HG03135 (cell line): Measurements from ENCODE around the gene SH3RF3.

Source experiments
- ATAC-seq: cut with Tn5 transposase; IDR thresholded peaks from one replicate; pipeline ENCODE4 v1.9.1; 2021; ENCODE audit warnings: mild to moderate bottlenecking, moderate library complexity; ENCODE audit not compliant: unreplicated experiment

SH3RF3 gene

DNA sequence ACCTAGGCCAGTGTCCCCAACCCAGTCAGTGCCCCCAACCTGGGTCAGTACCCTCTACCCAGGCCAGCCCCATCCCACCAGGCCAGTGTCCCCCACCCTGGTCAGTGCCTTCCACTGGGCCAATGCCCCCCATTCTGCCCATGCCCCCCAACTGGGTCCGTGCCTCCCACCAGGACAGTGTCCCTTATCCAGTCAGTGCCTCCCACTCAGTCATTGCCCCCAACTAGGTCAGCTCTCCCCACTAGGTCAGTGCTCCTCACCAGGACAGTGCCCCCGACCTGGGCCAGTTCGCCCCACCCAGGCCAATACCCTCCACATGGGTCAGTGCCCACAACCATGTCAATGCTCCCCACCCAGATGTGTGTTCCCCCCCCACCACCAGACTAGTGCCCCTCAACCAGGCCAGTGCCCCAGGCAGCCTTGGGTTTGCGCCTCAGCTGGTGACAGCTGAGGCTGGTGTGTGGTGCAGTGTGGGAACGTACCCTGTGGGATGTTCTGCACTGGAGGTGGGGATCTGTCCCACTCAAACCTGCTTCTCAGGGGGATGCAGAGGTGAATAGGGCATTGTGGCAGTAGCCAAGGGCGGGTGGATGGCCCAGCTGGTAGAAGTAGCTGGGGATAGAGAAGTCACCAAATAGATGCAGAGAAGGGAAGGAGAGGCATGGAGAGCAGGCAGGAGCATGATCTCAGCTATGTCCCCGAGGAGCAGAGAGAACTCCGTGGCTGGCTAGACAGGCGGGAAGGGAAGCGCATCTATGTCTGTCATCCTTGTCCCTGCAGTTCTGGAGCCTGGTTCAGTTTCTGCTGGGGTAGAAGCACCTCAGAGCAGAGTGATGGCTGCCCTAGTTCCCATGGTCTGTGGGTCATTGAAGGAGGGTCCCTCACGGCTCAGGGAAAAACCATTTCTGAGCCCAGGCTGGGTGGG, 168.8 kb downstream of the SH3RF3 start:
- ATAC-seq: no peak

DNA sequence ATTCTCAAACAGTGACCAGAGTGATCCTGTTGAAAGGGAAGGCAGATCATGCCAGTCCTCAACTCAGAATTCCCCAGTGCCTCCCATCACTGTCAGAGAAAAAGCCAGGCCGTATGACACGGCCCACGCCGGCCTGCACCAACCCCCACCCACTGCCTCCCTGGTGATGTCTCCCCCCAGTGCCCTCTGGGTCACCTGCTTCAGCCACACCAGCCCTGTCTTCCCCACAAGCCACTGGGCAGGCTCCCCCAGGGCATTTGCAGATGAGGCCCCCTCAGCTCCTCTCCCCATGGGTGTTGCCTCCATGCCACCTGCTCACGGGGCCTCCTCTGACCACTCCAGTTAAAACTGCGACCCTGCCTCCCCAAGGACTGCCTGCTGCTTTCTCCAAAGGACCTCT, 169.8 kb downstream of the SH3RF3 start:
- no peak for ATAC-seq

- no peak for ATAC-seq
Measured at GRCh38 chr2:109299536-109299935, 170.5 kb downstream of the SH3RF3 start.

DNA sequence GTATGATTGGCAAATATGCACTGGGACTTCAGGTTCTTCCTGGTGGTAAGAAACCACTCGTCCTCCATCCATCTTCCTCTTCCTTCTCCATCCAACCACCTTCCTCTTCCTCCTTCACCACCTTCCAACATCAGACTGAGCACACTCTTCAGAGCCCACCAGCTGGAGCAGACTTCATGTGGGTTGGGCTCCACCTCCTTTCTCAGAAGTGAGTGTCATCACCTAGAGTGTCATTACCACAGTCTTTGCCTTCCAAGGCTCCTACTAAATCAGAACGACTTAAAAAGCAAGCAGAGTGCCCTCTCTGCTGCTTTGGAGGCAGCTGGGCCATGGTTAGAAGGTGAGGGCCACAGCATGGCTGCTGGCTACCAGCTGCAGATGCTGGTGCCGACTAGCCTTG, 171.6 kb downstream of the SH3RF3 start:
- ATAC-seq: no peak

DNA sequence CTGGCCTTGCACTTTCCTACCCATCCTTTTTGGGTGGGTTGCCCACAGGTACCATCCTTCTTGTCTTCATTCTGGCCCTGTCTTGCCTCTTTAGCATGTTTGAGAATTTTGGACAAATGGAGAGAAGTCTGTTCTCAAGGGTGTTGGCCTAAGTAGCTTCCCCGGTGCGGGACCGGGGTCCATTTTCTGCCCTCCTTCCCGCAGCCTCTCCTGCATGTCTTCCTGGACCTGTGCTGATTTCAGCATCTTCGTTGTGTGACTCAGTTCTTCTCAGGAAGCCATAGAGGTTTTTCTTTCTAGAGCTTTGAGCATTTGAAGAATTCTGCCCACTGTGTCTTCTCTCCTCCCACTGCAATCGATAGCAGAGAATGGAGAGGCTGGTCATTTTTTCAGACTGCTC, 172.7 kb downstream of the SH3RF3 start:
- ATAC-seq: no peak

DNA sequence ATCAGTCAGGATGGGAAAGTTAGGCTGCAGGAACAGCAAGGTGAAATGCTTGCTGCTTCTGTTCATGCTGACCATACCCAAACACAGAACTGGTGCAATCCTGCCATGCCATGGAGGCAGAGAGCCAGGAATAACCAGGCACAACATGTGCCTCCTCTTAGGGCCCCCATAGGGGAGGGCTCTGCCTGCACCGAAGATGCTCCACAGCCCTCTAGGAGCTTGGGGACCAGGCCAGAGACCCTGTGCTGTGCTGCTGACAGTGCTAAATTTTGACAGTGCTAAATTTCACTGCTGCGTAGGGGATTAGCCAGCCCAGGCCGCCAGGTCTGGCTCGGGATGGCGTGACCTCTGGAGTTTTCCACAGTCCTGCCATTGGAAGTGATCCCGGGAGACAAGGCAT, 173.3 kb downstream of the SH3RF3 start:
- ATAC-seq: no peak

DNA sequence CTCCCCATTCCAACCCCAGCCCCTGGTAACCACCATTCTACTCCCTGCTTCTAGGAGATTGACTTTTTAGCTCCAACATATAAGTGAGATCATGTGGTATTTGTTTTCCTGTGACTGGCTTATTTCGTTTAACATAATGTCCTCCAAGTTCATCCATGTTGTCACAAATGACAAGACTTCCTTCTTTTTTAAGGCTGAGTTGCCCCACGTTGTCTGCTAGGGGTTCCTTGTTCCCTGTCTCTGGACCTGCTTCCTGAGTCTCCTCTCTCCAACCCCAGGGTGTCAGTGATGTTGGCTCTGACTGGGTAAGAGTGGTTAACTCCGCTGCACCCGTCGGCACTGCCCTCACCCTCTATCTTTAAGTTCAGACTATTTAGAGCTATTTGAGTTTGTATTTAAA, 175.2 kb downstream of the SH3RF3 start:
- ATAC-seq: no peak

DNA sequence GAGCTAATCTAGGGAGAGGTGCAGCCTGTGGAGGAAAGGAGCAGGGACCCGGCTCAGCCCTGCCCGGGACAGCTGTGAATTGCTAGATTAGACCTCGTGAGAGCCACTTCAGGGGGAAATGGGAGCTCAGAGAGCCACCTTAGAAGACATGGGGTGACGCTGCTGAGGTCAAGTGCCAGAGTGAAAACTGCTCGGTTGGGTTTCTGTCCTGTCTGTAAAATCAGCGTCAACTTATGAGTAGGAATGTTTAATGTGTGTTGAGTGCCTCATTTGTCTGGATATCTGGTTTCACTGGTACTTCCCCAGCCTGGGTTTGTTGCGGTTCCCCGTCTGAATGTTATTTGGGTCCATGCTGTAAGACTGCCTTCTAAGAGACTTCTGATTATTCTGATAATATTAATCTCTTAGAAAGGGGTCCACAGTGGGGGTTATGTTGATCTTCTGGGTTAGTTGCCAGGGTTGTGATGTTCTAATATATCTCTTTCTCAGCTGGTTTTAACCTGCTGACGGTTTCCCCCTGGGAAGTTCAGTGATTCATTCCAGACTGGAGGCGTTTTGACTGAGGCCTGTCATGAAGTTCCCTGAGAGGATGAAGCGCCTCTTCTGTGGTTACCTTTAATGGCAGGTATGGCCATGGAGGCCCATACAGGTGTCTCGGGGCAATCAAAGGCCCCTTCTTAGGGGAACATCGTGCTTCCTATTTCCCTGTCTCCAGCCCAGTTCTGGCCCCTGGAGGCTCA, 175.9 kb downstream of the SH3RF3 start:
- ATAC-seq: no peak

DNA sequence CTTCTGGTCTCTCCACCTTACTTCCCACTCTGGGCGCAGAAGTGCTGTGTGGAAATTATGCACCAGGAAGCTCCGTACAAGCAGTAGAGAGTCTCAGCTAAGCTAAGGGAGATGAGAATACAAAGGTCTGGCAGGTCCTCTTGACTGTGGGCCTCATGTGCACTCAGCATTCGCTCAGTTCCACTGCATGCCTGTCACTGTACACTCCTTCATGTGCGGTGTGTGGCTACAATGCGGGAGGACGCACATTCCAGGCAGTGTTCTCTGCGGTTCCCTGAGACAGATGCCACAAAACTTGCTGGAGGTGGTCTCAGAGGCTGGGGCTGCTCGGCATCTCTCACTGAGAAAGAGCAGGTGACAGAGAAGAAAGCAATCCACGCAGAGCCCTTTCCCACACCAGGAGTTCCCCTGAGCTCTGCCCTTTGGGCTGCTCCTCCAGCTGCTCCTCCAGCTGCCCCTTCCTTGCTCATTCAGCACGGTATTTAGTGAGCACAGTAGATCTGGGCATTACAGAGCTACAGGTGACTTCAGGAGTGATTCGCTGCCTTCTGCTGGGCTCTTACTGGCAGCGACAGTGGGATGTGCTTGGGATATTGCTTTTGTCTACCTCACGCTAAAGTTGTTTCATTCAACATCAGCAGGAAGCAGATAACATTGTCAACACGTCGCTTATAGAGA, 176.6 kb downstream of the SH3RF3 start:
- no peak for ATAC-seq

DNA sequence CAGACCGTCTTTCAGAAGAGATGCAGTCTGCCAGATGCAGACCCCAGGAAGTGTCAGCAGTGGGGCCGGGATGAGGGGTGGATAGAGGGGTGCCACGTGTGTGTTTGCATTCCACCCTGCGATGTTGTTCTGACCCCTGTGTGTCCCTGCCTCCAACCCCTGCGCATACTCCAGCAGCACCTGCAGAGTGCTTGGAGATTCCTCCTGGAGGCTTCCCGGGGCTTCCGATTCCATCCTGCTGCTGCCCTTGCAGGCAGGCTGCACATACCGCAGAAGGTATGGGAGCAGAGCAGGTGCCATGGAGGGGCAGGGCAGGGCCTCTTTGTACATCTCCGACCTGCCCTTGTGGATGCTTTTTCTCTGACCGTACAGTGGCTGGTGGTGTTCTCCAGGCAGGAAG, 177.2 kb downstream of the SH3RF3 start:
- ATAC-seq: no peak

- no peak for ATAC-seq
Measured at GRCh38 chr2:109311771-109312170, 182.8 kb downstream of the SH3RF3 start.

GRCh38 chr2:109312902-109313301, 183.9 kb downstream of the SH3RF3 start:
- ATAC-seq: no peak

DNA sequence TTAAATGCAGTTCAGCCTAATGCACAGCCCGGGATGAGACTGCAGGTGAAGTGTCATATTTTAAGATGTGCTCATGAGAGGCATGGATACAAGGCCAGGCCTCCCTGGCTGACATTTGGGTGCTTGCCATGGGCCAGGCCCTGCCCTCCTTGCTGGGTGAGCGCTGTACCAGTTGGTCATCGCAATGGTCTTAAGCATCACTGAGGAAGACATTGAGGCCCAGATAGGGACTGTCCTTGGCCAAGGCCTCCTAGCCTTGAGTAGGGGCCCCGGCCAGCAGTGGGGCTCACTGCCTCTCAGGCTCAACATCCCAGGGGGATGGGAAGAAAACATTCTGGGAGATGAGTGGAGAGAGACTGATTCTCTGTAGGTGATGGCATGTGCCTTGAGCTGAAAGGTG, 184.3 kb downstream of the SH3RF3 start:
- no peak for ATAC-seq

DNA sequence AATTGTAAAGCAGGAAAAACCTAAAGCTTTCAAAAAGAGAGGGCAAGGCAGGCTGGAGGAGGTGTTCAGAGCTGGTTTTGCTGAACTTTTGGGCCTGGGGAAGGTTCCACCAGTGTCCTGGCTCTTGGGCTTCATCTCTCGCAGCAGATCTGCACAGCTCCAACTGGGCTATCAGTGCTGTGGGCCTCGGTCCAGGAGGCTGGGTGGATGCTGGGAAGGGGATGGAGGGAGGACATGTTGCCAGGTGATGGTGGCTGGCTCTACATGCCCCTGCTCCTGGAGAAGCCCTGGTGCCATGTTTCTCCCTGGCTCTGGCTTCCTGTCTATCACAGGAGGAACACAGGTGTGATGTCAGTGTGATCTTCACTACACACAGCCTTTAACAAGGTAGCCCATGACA, 187.1 kb downstream of the SH3RF3 start:
- ATAC-seq: no peak

- ATAC-seq: no peak
Measured at GRCh38 chr2:109317471-109318095, 188.6 kb downstream of the SH3RF3 start.

DNA sequence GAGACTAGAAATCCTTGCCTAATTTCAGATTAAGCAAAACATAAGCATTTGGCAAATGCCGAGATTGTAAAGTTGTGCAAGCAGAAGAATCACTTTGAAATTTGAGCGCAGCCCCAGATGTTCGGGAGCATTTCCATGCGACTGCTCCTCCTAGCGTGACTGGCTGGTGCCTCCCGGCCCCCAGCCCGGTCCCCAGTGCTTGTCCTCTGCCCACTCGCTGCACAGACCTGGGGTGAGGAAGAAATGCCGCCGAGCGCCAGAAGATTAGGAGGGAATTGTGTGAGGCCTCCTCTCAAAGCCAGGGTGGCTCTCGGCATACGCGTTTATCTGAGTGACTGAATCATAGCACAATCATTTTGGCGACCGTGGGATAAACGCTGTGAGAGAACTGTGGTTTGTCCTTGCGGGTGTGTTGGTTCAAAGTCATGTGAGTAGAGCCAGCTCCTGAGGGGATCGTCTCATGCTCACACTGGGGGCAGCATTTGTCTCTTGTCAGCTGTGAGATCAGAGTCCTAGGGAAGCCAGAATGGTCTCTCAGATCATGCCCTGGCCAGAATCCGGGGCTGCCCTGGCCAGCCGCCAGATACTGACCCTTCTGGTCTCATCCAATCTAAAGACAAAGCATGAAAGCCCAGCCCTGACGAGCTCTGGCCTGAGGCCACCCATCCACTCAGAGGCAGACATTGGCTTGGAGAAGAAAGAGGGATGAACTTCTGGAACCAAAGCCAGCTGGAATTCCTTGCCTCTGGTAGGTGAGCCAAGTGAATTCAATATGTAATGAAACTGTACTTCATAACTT, 189.3 kb downstream of the SH3RF3 start:
- ATAC-seq: no peak

DNA sequence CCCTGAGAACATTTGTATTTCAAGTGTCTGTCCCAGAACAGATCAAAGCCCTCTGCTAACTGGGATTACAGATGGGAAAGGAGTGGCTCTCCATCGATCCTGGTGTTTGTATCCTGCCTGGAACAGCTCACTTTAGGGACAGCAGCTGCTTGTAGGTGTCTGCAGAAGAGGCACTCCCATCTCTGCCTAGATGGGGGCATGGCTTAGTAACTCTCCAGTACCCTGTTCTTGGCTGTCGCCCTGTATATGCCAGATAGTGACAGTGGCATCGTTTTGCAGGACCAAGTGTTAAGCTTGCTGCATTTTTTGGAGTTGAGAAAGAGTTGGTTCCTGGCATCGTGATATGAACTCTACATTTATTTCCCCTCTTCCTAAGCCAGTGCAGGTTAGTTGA, 189.9 kb downstream of the SH3RF3 start:
- ATAC-seq: no peak

DNA sequence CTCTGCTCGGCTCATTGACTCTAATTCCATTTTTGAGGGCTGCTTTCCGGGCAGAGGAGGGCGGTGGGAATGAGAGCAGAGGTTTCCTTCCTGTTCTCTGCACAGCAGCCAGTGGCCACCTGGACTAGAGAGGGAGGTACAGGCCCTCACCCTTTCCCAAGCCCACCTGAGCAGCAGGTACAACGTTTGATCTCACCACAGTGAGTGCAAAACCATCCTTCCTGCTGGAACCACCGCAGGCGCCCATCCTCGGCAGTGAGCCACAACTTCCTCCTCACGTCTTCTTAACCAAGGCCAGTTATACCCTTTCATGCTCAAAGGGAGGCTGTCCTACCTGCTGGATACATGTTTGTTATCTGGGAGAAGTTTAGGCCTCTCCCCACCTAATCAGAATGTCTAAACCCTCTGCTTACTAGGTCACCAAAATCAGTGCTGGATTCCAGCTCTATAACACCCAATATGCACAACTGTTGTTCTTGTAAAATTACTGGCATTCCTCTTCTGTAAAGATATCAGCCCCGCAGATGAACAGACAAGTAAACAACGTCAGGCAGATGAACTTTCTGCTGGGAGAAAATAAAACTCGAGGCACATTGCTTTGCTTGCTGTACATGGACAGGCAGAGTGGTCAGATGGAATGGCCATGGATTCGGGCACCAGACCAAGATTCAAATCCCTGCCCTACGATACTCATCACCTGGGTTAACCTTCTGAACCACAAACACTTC, 191.4 kb downstream of the SH3RF3 start:
- ATAC-seq: no peak

- ATAC-seq: no peak
Measured at GRCh38 chr2:109321570-109321969, 192.6 kb downstream of the SH3RF3 start.

- ATAC-seq: no peak
Measured at GRCh38 chr2:109322111-109322510, 193.1 kb downstream of the SH3RF3 start.
